IPS-18a (cell line): ENCODE measurements around the gene ANKLE1.
"Not testable (repeated sequence)": the region's sequence is repeated elsewhere in the genome, so short reads cannot be mapped to it uniquely, and the experiment has no call there.

ENCODE experiments used
- H3K27ac ChIP-seq: one replicate; pipeline ENCODE4 v1.5.1; 2013; ENCODE audit warnings: low read length
- H3K27me3 ChIP-seq: one replicate; pipeline ENCODE4 v1.6.1; 2013; ENCODE audit warnings: mild to moderate bottlenecking, low read length; ENCODE audit not compliant: control insufficient read depth, insufficient read depth
- H3K36me3 ChIP-seq: one replicate; pipeline ENCODE4 v1.6.1; 2013; ENCODE audit warnings: low read depth, low read length; ENCODE audit not compliant: control insufficient read depth
- H3K4me1 ChIP-seq: one replicate; pipeline ENCODE4 v1.6.1; 2013; ENCODE audit warnings: low read depth, low read length; ENCODE audit not compliant: control insufficient read depth
- H3K4me3 ChIP-seq: one replicate; pipeline ENCODE4 v1.5.1; 2013; ENCODE audit warnings: low read length
- H3K9ac ChIP-seq: one replicate; pipeline ENCODE4 v1.6.1; 2013; ENCODE audit warnings: mild to moderate bottlenecking, low read length, moderate library complexity
- H3K9me3 ChIP-seq: one replicate; pipeline ENCODE4 v1.6.1; 2013; ENCODE audit warnings: low read depth, low read length; ENCODE audit not compliant: control insufficient read depth

Gene ANKLE1

GRCh38 chr19:17293605-17294004 lies 11.9 kb downstream of the ANKLE1 start:
- Histone ChIP-seq H3K36me3 (no peaks in the 10 kb centered on the region), H3K4me3 (no peak overlapping the region), H3K27ac (no peak overlapping the region)

DNA sequence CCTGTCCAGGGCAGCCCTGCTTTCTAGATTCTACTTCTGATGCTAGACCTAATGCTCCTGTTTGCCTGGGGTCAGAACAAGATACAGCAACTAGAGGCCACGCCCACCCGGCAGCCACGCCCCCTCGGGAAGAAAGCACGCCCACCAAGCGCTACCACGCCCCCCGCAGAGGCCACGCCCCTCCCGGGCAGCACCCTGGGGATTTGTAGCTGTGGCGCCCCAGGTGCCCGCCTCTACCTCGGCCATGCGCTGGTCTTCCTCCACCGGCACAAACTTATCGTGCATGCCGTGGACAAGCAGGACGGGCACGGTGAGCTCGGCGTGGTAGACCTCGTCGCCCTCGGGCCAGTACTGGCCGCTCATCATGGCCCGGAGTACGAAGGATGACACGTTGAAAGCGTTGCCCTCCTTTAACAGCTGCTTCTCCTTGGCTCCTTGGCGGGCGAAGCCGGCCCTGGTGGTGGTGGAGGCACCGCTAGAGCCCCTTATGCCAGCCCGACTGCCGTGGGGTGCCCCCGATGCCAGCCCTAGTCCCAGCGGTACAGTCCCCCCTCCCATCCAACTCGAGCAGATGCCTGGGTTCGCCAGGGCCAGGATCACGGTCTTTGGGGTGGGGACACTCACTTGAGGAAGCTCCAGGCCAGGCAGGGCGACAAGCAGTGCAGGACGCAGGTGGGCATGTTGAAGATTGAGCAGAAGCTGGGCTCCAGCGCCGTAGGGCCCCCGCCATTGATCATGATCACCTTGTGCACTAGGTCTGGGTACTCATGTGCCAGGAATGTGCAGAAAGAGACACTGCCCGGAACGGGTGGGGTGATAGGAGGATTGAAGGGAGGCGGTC lies 12.6 kb downstream of the ANKLE1 start:
- Histone ChIP-seq H3K9ac (no peak overlapping the region), H3K9me3 (no peaks in the 10 kb centered on the region), H3K27ac (no peak overlapping the region), H3K27me3 (no peaks in the 10 kb centered on the region), H3K36me3 (no peaks in the 10 kb centered on the region), H3K4me1 (peaks cover 3% of the 10 kb centered on the region), H3K4me3 (no peak overlapping the region)

More at GRCh38 chr19:17293605-17294004, 11.9 kb downstream of the ANKLE1 start:
- Histone ChIP-seq H3K4me1 (peaks cover 3% of the 10 kb centered on the region), H3K27me3 (no peaks in the 10 kb centered on the region), H3K9ac (no peak overlapping the region), H3K9me3 (no peaks in the 10 kb centered on the region)

DNA sequence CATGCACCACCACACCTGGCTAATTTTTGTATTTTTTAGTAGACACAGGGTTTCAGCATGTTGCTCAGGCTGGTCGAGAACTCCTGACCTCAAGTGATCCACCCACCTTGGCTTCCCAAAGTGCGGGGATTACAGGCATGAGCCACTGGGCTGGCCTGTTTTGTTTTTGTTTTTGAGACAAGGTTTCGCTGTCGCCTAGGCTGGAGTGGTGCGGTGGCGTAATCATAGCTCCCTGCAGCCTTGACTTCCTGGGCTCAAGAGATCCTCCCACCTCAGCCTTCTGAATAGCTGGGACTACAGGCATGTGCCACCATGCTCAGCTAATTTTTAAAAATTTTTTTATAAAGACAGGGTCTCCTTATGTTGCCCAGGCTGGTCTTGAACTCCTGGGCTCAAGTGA lies 13.8 kb downstream of the ANKLE1 start:
- not testable (repeated sequence) for H3K27ac ChIP-seq

GRCh38 chr19:17296273-17296672 lies 14.6 kb downstream of the ANKLE1 start:
- Histone ChIP-seq H3K4me3 (no peak overlapping the region), H3K27me3 (no peaks in the 10 kb centered on the region), H3K36me3 (no peaks in the 10 kb centered on the region), H3K27ac (no peak overlapping the region), H3K9ac (no peak overlapping the region), H3K4me1 (peaks cover 3% of the 10 kb centered on the region), H3K9me3 (no peaks in the 10 kb centered on the region)

More for the DNA sequence above, 13.8 kb downstream of the ANKLE1 start:
- H3K27me3 ChIP-seq, H3K9me3 ChIP-seq, H3K4me1 ChIP-seq, H3K36me3 ChIP-seq, H3K4me3 ChIP-seq, H3K9ac ChIP-seq: not testable (repeated sequence)

- Histone ChIP-seq H3K9ac (no peak overlapping the region), H3K4me3 (no peak overlapping the region), H3K27ac (no peak overlapping the region), H3K9me3 (no peaks in the 10 kb centered on the region), H3K27me3 (no peaks in the 10 kb centered on the region), H3K36me3 (no peaks in the 10 kb centered on the region), H3K4me1 (peaks cover 4% of the 10 kb centered on the region)
Measured at GRCh38 chr19:17296976-17297375, 15.3 kb downstream of the ANKLE1 start.

DNA sequence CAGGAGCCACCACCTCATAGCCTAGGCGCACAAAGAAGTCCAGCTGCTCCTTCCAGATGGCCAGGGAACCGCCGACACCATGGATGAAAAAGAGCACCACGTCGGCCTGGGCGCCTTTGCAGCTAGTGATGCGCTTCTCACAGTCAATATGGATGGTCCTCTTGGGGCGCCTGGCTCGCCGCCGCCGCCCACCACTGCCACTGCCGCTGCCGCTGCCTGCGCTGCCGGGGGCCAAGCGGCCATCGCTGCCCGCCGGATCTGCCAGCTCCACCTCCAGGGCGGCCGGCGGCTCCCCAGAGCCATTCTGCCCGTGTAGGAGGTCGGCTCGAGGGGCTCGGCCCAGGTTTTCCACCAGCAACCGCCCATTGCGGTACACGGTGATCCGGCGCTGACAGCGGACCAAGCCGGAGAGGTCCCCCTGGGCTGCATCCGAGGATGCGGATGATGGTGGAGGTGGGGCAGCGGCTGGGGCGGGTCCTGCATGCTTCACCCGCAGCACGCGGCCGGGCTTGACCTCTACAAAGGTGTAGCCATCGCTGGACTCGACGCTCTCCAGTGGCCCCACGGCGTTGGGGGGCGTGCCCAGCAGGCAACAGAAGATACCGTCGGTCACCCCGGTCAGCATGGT lies 19.4 kb downstream of the ANKLE1 start:
- Histone ChIP-seq H3K4me1 (peaks cover 15% of the 10 kb centered on the region), H3K27me3 (no peaks in the 10 kb centered on the region), H3K27ac (no peak overlapping the region), H3K4me3 (no peak overlapping the region), H3K9ac (no peak overlapping the region), H3K9me3 (no peaks in the 10 kb centered on the region), H3K36me3 (no peaks in the 10 kb centered on the region)

- Histone ChIP-seq H3K4me1 (peaks cover 15% of the 10 kb centered on the region), H3K27ac (no peak overlapping the region), H3K9ac (peak overlapping the region; percentile 37), H3K36me3 (no peaks in the 10 kb centered on the region), H3K4me3 (peak overlapping the region; percentile 58), H3K27me3 (no peaks in the 10 kb centered on the region), H3K9me3 (no peaks in the 10 kb centered on the region)
Measured at GRCh38 chr19:17302391-17303166, 20.9 kb downstream of the ANKLE1 start.

DNA sequence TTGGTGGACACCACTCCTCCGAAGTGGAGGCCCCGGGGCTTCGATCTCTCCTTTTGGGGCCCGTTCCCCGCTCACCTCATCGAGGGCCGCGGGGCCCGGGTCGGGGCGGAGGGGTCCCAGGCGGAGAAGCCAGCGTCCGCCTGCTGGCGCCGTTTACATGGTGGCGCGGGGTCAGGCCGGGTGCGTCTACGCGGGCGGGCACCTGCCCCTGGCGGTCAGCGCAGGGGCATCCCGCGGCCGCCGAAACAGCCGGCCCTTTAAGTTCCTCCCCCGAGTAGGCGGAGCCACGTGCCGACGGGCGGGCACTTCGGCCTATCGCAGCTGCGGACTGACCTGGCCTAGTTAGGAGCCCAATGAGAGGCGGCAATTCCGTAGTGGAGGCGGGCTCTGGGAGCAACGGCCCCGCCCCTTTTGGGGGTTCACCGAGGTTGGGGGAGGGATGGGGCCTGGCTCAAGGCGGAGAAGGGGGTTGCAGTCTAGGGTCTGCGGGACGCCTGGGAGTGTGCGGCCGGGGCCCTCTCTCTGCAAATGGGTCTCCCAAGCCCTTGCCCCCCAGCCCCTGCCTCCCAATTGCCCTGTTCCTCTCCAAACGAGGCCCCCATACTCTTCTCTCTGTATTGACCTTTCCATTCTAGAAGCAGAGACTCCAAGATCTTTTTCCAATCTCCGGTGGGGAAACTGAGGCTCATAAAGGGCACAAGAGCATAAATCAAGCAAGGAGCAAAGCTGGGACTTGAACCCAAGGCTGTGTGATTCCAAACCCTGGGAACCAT lies 21.7 kb downstream of the ANKLE1 start, which contains the start of gene ABHD8:
Gene ABHD8 (minus strand): TSS at position 259 of the 773 bp plus-strand sequence. CDS start 1,809 bp downstream, outside the sequence.
- no peaks in the 10 kb centered on the region for H3K36me3 ChIP-seq
- peak within 1 kb of the TSS; percentile 37 for H3K9ac ChIP-seq
- peak within 1 kb of the TSS; percentile 58 for H3K4me3 ChIP-seq
- H3K27ac ChIP-seq = no peak within 1 kb of the TSS
- no peaks in the 10 kb centered on the region for H3K27me3 ChIP-seq
- H3K4me1 ChIP-seq = peaks cover 15% of the 10 kb centered on the region
- H3K9me3 ChIP-seq = no peaks in the 10 kb centered on the region

GRCh38 chr19:17303940-17304267 lies 22.2 kb downstream of the ANKLE1 start:
- H3K4me3 ChIP-seq = no peak overlapping the region
- H3K27ac ChIP-seq = no peak overlapping the region
- H3K27me3 ChIP-seq = no peaks in the 10 kb centered on the region
- no peaks in the 10 kb centered on the region for H3K36me3 ChIP-seq
- H3K9me3 ChIP-seq = no peaks in the 10 kb centered on the region
- H3K4me1 ChIP-seq = peaks cover 15% of the 10 kb centered on the region
- no peak overlapping the region for H3K9ac ChIP-seq

DNA sequence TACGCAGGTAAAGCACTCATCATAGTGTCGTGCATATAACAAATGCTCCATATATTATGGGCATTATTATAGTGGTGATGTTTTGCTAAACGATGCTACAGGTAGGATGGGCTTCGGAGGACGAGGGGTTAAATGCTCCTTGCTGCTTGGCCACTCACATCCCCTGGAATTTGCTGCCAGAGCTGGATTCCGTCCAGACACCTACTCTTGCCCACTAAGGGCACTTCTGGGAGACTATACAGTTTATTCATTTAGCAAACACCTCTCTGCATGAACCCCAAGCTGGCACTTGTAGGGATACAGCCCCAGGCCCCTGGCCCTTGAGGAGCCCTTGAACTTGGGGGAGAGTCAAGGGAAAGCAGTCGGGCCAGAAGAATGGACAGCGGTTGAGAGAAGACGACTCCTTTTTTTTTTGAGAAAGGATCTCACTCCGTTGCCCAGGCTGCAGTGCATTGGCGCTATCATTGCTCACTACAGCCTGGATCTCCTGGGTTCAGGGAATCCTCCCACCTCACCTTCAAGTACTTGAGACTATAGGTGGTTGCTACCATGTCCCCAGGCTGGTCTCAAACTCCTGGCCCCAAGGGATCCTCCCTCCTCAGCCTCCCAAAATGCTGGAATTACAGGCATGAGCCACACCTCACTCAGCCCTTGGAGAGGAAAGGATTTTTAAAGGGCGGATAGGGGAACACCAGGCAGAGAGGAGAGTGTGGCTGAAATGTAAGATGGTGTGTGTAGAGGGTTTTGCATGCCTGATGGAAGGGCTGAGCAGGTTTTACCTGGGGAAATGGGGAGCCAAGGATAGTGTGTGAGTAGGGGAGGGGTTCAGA lies 22.9 kb downstream of the ANKLE1 start:
- H3K36me3 ChIP-seq = no peaks in the 10 kb centered on the region
- H3K9ac ChIP-seq = no peak overlapping the region
- peaks cover 15% of the 10 kb centered on the region for H3K4me1 ChIP-seq
- no peaks in the 10 kb centered on the region for H3K27me3 ChIP-seq
- H3K9me3 ChIP-seq = no peaks in the 10 kb centered on the region
- no peak overlapping the region for H3K27ac ChIP-seq
- H3K4me3 ChIP-seq = peak overlapping the region; percentile 47
